Brain microvascular endothelial cell (primary cell): Measurements from ENCODE around the gene CNTN6.

Experiments
- DNase-seq: peaks from one replicate; pipeline ENCODE4 v3.0.0-alpha.2; 2020
- H3K27ac ChIP-seq: fragments of 250-450 bp; sonication (Bioruptor Pico); 2 replicates; pipeline ENCODE4 v1.5.1; 2020; ENCODE audit warnings: mild to moderate bottlenecking, moderate library complexity
- H3K27me3 ChIP-seq: fragments of 250-450 bp; sonication (Bioruptor Pico); replicated peaks from 2 replicates; pipeline ENCODE4 v1.5.1; 2020; ENCODE audit warnings: mild to moderate bottlenecking
- H3K36me3 ChIP-seq: fragments of 250-450 bp; sonication (Bioruptor Pico); replicated peaks from 2 replicates; pipeline ENCODE4 v1.5.1; 2020; ENCODE audit warnings: mild to moderate bottlenecking
- H3K4me3 ChIP-seq: 2 replicates; pipeline ENCODE4 v1.5.1; 2011; ENCODE audit warnings: low read depth, mild to moderate bottlenecking, control low read depth, low read length, moderate library complexity
- CTCF ChIP-seq: IDR thresholded peaks from 2 replicates; pipeline ENCODE4 v1.5.1; 2011; ENCODE audit warnings: low read depth, mild to moderate bottlenecking, moderate library complexity, low read length, control low read depth, inconsistent platforms; ENCODE audit errors: missing control alignments
- in situ Hi-C: cut with HindIII; loops from 2 replicates; pipeline ENCODE4 v1.10.0; 2017; ENCODE audit warnings: low sequenced_read_pairs, low pct_ligation_motif_present

CNTN6 gene

GRCh38 chr3:1439395-1439794 is 346.6 kb downstream of the CNTN6 start:
- no peaks in the 10 kb centered on the region for H3K36me3 ChIP-seq
- DNase-seq: peak; percentile 0
- no peak overlapping the region for H3K27ac ChIP-seq
- H3K4me3 ChIP-seq: no peak overlapping the region
- TF ChIP-seq CTCF: peak; percentile 27
- H3K27me3 ChIP-seq: no peaks in the 10 kb centered on the region
- in situ Hi-C loops: no loop called here

GRCh38 chr3:1442271-1442670 is 349.4 kb downstream of the CNTN6 start:
- no peaks in the 10 kb centered on the region for H3K27me3 ChIP-seq
- no peaks in the 10 kb centered on the region for H3K36me3 ChIP-seq
- no peak for DNase-seq
- TF ChIP-seq CTCF: no peak
- no peak overlapping the region for H3K27ac ChIP-seq
- in situ Hi-C loops: no loop called here
- no peak overlapping the region for H3K4me3 ChIP-seq

GRCh38 chr3:1444195-1444594 is 351.4 kb downstream of the CNTN6 start:
- no peak for TF ChIP-seq CTCF
- Histone ChIP-seq H3K27me3 (no peaks in the 10 kb centered on the region), H3K27ac (no peak overlapping the region), H3K36me3 (no peaks in the 10 kb centered on the region), H3K4me3 (no peak overlapping the region)
- in situ Hi-C loops: no loop called here
- no peak for DNase-seq

GRCh38 chr3:1446531-1446930 is 353.7 kb downstream of the CNTN6 start:
- Histone ChIP-seq H3K27me3 (no peaks in the 10 kb centered on the region), H3K27ac (no peak overlapping the region), H3K4me3 (no peak overlapping the region), H3K36me3 (no peaks in the 10 kb centered on the region)
- in situ Hi-C loops: no loop called here
- TF ChIP-seq CTCF: no peak
- DNase-seq: no peak

- no peak overlapping the region for H3K27ac ChIP-seq
- DNase-seq: no peak
- no peak for TF ChIP-seq CTCF
- in situ Hi-C loops: no loop called here
- no peaks in the 10 kb centered on the region for H3K36me3 ChIP-seq
- no peak overlapping the region for H3K4me3 ChIP-seq
- H3K27me3 ChIP-seq: no peaks in the 10 kb centered on the region
Observed at GRCh38 chr3:1447452-1447851, 354.6 kb downstream of the CNTN6 start.

- TF ChIP-seq CTCF: no peak
- in situ Hi-C loops: no loop called here
Observed at GRCh38 chr3:1448443-1448842, 355.6 kb downstream of the CNTN6 start.

More at GRCh38 chr3:1448443-1448842, 355.6 kb downstream of the CNTN6 start:
- Histone ChIP-seq H3K27me3 (no peaks in the 10 kb centered on the region), H3K36me3 (no peaks in the 10 kb centered on the region), H3K4me3 (no peak overlapping the region), H3K27ac (no peak overlapping the region)
- DNase-seq: no peak
